GM12878 (cell line): ENCODE data around the gene CFAP61. TPM values are rescaled to one million over a fixed set of nuclear protein-coding genes. Genes with fewer than 3 reads are reported as not detected.

Experiments
- ATAC-seq: fragments of 200-7000 bp; cut with Tn5 transposase; 3 replicates; pipeline ENCODE4 v1.9.1; 2020; ENCODE audit warnings: mild to moderate bottlenecking, moderate library complexity
- BruUV-seq: library from RNA; stranded (reverse); fragments of 400-500 nt; replicated peaks from 2 replicates; lab custom pipeline; 2021; lab: Mats Ljungman, UMichigan
- CTCF ChIA-PET: fragments of 300-600 bp; sonication (Branson Sonifier 250); formaldehyde crosslinking; extraction: SDS; loops from one replicate; lab custom pipeline; 2021; ENCODE audit warnings: inconsistent platforms; lab: Yijun Ruan, JAX
- POLR2A ChIA-PET: fragments of 350-600 bp; formaldehyde crosslinking; extraction: SDS; loops from one replicate; lab custom pipeline; 2021; ENCODE audit warnings: inconsistent platforms; lab: Charles Lee
- RAD21 ChIA-PET: fragments of 300-600 bp; sonication (Branson Sonifier 250); formaldehyde crosslinking; loops from one replicate; lab custom pipeline; 2023; ENCODE audit warnings: antibody characterized with exemption; ENCODE audit not compliant: unreplicated experiment; lab: Charles Lee
- SMC1A ChIA-PET: fragments of 300-600 bp; sonication (Branson Sonifier 250); formaldehyde crosslinking; loops from one replicate; lab custom pipeline; 2023; ENCODE audit not compliant: unreplicated experiment, uncharacterized antibody; lab: Charles Lee
- DNase-seq: peaks from one replicate; pipeline ENCODE4 v3.0.0-alpha.2; 2011; ENCODE audit warnings: low read depth, low spot score
- FAIRE-seq: peaks from 3 replicates; lab custom pipeline; 2011; peaks lifted over from hg19 to GRCh38; lab: Jason Lieb, UNC
- H2AFZ ChIP-seq: 2 replicates; pipeline ENCODE4 v1.6.0; 2011; ENCODE audit warnings: low read depth, low read length, control low read depth; ENCODE audit not compliant: control insufficient read depth
- H3K27ac ChIP-seq: 2 replicates; pipeline ENCODE4 v1.5.1; 2011; ENCODE audit warnings: control low read depth; ENCODE audit not compliant: control insufficient read depth, insufficient read depth
- H3K27me3 ChIP-seq, 2 experiments: replicated peaks in 1 of 2; 2 replicates each; pipeline versions ENCODE4 v1.6.0 to v1.6.1; 2011; ENCODE audit warnings: low read length in 1 of 2; ENCODE audit not compliant: control insufficient read depth in 2 of 2, insufficient read depth in 2 of 2
- H3K36me3 ChIP-seq, 2 experiments: 2 replicates each; pipeline ENCODE4 v1.5.1; 2011; ENCODE audit warnings: low read length in 1 of 2; ENCODE audit not compliant: control insufficient read depth in 2 of 2, insufficient read depth in 2 of 2
- H3K4me1 ChIP-seq: 2 replicates; pipeline ENCODE4 v1.6.1; 2011; ENCODE audit warnings: mild to moderate bottlenecking, low read length, moderate library complexity, mixed read lengths; ENCODE audit not compliant: control insufficient read depth, insufficient read depth
- H3K4me2 ChIP-seq: 2 replicates; pipeline ENCODE4 v1.6.0; 2011; ENCODE audit warnings: control low read depth; ENCODE audit not compliant: control insufficient read depth, insufficient read depth
- H3K4me3 ChIP-seq: fragments of 200-600 bp; sonication (generic); 2 replicates; pipeline ENCODE4 v1.5.1; 2016
- H3K79me2 ChIP-seq: 2 replicates; pipeline ENCODE4 v1.6.0; 2011; ENCODE audit warnings: low read length; ENCODE audit not compliant: control insufficient read depth, insufficient read depth
- H3K9ac ChIP-seq: 2 replicates; pipeline ENCODE4 v1.8.0; 2011; ENCODE audit warnings: low read length, control low read depth, mixed read lengths; ENCODE audit not compliant: control insufficient read depth, insufficient read depth
- H3K9me3 ChIP-seq: replicated peaks from 3 replicates; pipeline ENCODE4 v1.5.1; 2011; ENCODE audit warnings: mild to moderate bottlenecking, low read length; ENCODE audit not compliant: control insufficient read depth, insufficient read depth
- H4K20me1 ChIP-seq: 2 replicates; pipeline ENCODE4 v1.6.0; 2011; ENCODE audit not compliant: control insufficient read depth, insufficient read depth
- HDGF ChIP-seq: fragments of 450-650 bp; IDR thresholded peaks from 2 replicates; pipeline ENCODE4 v1.6.1; 2016; ENCODE audit warnings: antibody characterized with exemption
- MEF2A ChIP-seq: IDR thresholded peaks from 2 replicates; pipeline ENCODE4 v1.6.1; 2011; ENCODE audit warnings: low read depth, mild to moderate bottlenecking, low read length, moderate library complexity; ENCODE audit not compliant: insufficient read depth
- RAD21 ChIP-seq: IDR thresholded peaks from 2 replicates; pipeline ENCODE4 v1.6.1; 2011; ENCODE audit warnings: mild to moderate bottlenecking, low read depth, low read length, moderate library complexity; ENCODE audit not compliant: insufficient read depth
- RAD51 ChIP-seq: fragments of 450-650 bp; IDR thresholded peaks from 2 replicates; pipeline ENCODE4 v1.6.1; 2016; ENCODE audit warnings: moderate library complexity, mild to moderate bottlenecking, inconsistent platforms
- RCOR1 ChIP-seq: conservative IDR thresholded peaks from 2 replicates; pipeline ENCODE4 v1.6.1; 2012; ENCODE audit warnings: low read depth, low read length, improper control_type of control experiment
- REST ChIP-seq: IDR thresholded peaks from 2 replicates; pipeline ENCODE4 v1.6.1; 2012; ENCODE audit warnings: mild to moderate bottlenecking, low read depth, low read length
- WGBS: methylation state at CpG from one replicate; pipeline ENCODE4 v1.1.6; 2016; ENCODE audit warnings: low lambda C conversion rate; ENCODE audit not compliant: insufficient replicate concordance, insufficient coverage; ENCODE audit errors: missing lambda C conversion rate; 5-methylcytosine and 5-hydroxymethylcytosine counted together
- in situ Hi-C: fragments of 300-500 bp; cut with MboI; formaldehyde crosslinking; loops from 9 replicates; pipeline ENCODE4 v1.14.3; 2018; ENCODE audit warnings: mixed read lengths
- intact Hi-C: fragments of 100-400 bp; cut with micrococcal nuclease; formaldehyde crosslinking; loops from one replicate; pipeline ENCODE4 v1.14.2; 2022; ENCODE audit not compliant: unreplicated experiment
- polyA plus RNA-seq, 11 experiments: library from polyadenylated mRNA; depleted of rRNA in 4 of 11; unstranded in 6 of 11; stranded (reverse) in 5 of 11; fragments of >200 nt; fragmentation: Nextera tagmentation in 4 of 11; fragmentation: Illumina TruSeq in 1 of 11; extraction: Ambion mirVana in 4 of 11; extraction: Trizol in 1 of 11; gene quantifications; 1 replicate in 1 of 11; 2 replicates in 10 of 11; pipeline versions ENCODE4 v1.2.1 to v1.2.3, GENCODE V29; 2011 to 2016; ENCODE audit warnings: inconsistent platforms in 2 of 11, missing spikeins in 2 of 11, low read depth in 1 of 11
- small RNA-seq: library from RNA; depleted of rRNA; stranded (forward); fragments of <200 nt; gene quantifications from one replicate; pipeline ENCODE3, GENCODE V24; 2014
- total RNA-seq, 4 experiments: library from RNA; depleted of rRNA in 3 of 4; stranded (reverse); fragments of >200 nt in 3 of 4; fragmentation: Illumina TruSeq in 1 of 4; extraction: Trizol in 1 of 4; gene quantifications; 2 replicates each; pipeline versions ENCODE4 v1.2.1 to v1.2.3, GENCODE V29; 2013 to 2021

CFAP61 gene
- total and polyA plus RNA-seq, 10 of the 15 experiments (the other 5 are each of a cell fraction or from before 2014, with no cell fraction given): 0.11 to 0.41 (median 0.24) TPM; not detected in 7

GRCh38 chr20:20409331-20409730 lies 357.0 kb downstream of the CFAP61 start:
- Histone ChIP-seq H4K20me1 (no peaks in the 10 kb centered on the region), H3K4me2 (no peak overlapping the region), H3K4me3 (no peak overlapping the region), H2AFZ (no peak overlapping the region), H3K36me3 (no peaks in the 10 kb centered on the region), H3K27me3 (no peaks in the 10 kb centered on the region), H3K9me3 (no peaks in the 10 kb centered on the region), H3K27ac (no peak overlapping the region), H3K79me2 (no peaks in the 10 kb centered on the region), H3K9ac (no peak overlapping the region), H3K4me1 (no peaks in the 10 kb centered on the region)
- FAIRE-seq (no peak), ATAC-seq (no peak), DNase-seq (no peak)
- ChIA-PET CTCF (interaction anchor here (1.8 to 2.4 kb wide), 2 partner anchors 7 to 10 kb away, joined by 4 to 8 read pairs; no protein-coding TSS in a partner anchor), SMC1A (interaction anchor here (1.6 kb wide), 1 partner anchor 26 kb away, joined by 3 read pairs; no protein-coding TSS in a partner anchor), RAD21 (no interaction called here), POLR2A (no interaction called here)
- intact Hi-C loops: no loop called here
- TF ChIP-seq HDGF: no peak
- no peak for TF ChIP-seq RAD21
- no peak for TF ChIP-seq RAD51
- TF ChIP-seq MEF2A: no peak
- TF ChIP-seq RCOR1: no peak
- TF ChIP-seq REST: no peak
- no TSS peak for BruUV-seq
- WGBS: 92% methylated on average over 4 of the region's 4 CpGs
- in situ Hi-C loops: no loop called here

Small RNAs within 50 kb of the gene (small RNA-seq; reads per million reads assigned to genes)
- gene RN7SL690P: not detected

Other genes with a start within 250 kb of the CFAP61 start
- gene NAA20, start 35.2 kb upstream of the CFAP61 start, total RNA-seq (2014; rRNA removed): 48.3 and 52.5 TPM in 2 replicates
- gene NAA20, start 35.2 kb upstream of the CFAP61 start, total RNA-seq (2014; rRNA removed; fragmentation: Illumina TruSeq; extraction: Trizol): 74.9 and 79.2 TPM in 2 replicates
- gene NAA20, start 35.2 kb upstream of the CFAP61 start, total RNA-seq (2021): 61.5 and 65.1 TPM in 2 replicates
- 98.6 and 140 TPM in 2 replicates for gene NAA20, start 35.2 kb upstream of the CFAP61 start, polyA plus RNA-seq (2011; rRNA removed)
- gene NAA20, start 35.2 kb upstream of the CFAP61 start, polyA plus RNA-seq (2014; fragmentation: Illumina TruSeq; extraction: Trizol): 69.4 and 74.2 TPM in 2 replicates
- 100 to 1,000 TPM; 309 to 366 TPM for gene NAA20, start 35.2 kb upstream of the CFAP61 start, polyA plus RNA-seq (2014; fragmentation: Nextera tagmentation; extraction: Ambion mirVana)
- gene NAA20, start 35.2 kb upstream of the CFAP61 start, polyA plus RNA-seq (2014; rRNA removed): 71.8 and 79.6 TPM in 2 replicates
- gene NAA20, start 35.2 kb upstream of the CFAP61 start, polyA plus RNA-seq (2016; fragmentation: Nextera tagmentation; extraction: Ambion mirVana): 100 to 1,000 TPM; 176 to 178 TPM
- gene CRNKL1, start 66 bp upstream of the CFAP61 start, total RNA-seq (2014; rRNA removed): 16.5 and 20.2 TPM in 2 replicates
- gene CRNKL1, start 66 bp upstream of the CFAP61 start, total RNA-seq (2014; rRNA removed; fragmentation: Illumina TruSeq; extraction: Trizol): 21.3 and 21.8 TPM in 2 replicates
- 14.3 and 15.1 TPM in 2 replicates for gene CRNKL1, start 66 bp upstream of the CFAP61 start, total RNA-seq (2021)
- gene CRNKL1, start 66 bp upstream of the CFAP61 start, polyA plus RNA-seq (2011; rRNA removed): 15.4 and 23.4 TPM in 2 replicates
- gene CRNKL1, start 66 bp upstream of the CFAP61 start, polyA plus RNA-seq (2014; fragmentation: Illumina TruSeq; extraction: Trizol): 18.1 and 18.5 TPM in 2 replicates
- 10 to 100 TPM in 1 of 2 experiments, 1 to 10 TPM in 1; 9.5 to 18.6 TPM for gene CRNKL1, start 66 bp upstream of the CFAP61 start, polyA plus RNA-seq (2014; fragmentation: Nextera tagmentation; extraction: Ambion mirVana)
- 10.8 and 11.5 TPM in 2 replicates for gene CRNKL1, start 66 bp upstream of the CFAP61 start, polyA plus RNA-seq (2014; rRNA removed)
- gene CRNKL1, start 66 bp upstream of the CFAP61 start, polyA plus RNA-seq (2016; fragmentation: Nextera tagmentation; extraction: Ambion mirVana): 10 to 100 TPM; 25.8 to 28.4 TPM